Epithelial cell of prostate (primary cell): ENCODE measurements around the gene DPH3.
A peak's percentile ranks its signal among the peaks of the same experiment; 100 is the strongest.

Experiments
- DNase-seq: peaks from one replicate; pipeline ENCODE4 v3.0.0-alpha.2; 2011; ENCODE audit warnings: low read depth, low spot score
- H3K27ac ChIP-seq: fragments of 450-650 bp; 2 replicates; pipeline ENCODE4 v1.5.1; 2017; ENCODE audit warnings: mild to moderate bottlenecking

The DPH3 gene

GRCh38 chr3:16294844-16295243 lies 30.1 kb upstream of the DPH3 start:
- no peak for DNase-seq
- no peak overlapping the region for H3K27ac ChIP-seq

GRCh38 chr3:16290827-16291196 lies 26.1 kb upstream of the DPH3 start:
- no peak overlapping the region for H3K27ac ChIP-seq
- no peak for DNase-seq

GRCh38 chr3:16290007-16290826 lies 25.5 kb upstream of the DPH3 start:
- no peak overlapping the region for H3K27ac ChIP-seq
- no peak for DNase-seq

GRCh38 chr3:16289144-16289889 lies 24.6 kb upstream of the DPH3 start:
- H3K27ac ChIP-seq: no peak overlapping the region
- DNase-seq: no peak

- DNase-seq: no peak
- H3K27ac ChIP-seq: no peak overlapping the region
Measured at GRCh38 chr3:16288664-16289063, 23.9 kb upstream of the DPH3 start.

- no peak overlapping the region for H3K27ac ChIP-seq
- no peak for DNase-seq
Measured at GRCh38 chr3:16286751-16287543, 22.2 kb upstream of the DPH3 start.

GRCh38 chr3:16286161-16286560 lies 21.4 kb upstream of the DPH3 start:
- no peak for DNase-seq
- H3K27ac ChIP-seq: no peak overlapping the region

- no peak for DNase-seq
- H3K27ac ChIP-seq: no peak overlapping the region
Measured at GRCh38 chr3:16284633-16285032, 19.9 kb upstream of the DPH3 start.

GRCh38 chr3:16280671-16281070 lies 15.9 kb upstream of the DPH3 start:
- H3K27ac ChIP-seq: no peak overlapping the region
- DNase-seq: no peak

GRCh38 chr3:16279010-16279801 lies 14.5 kb upstream of the DPH3 start:
- no peak for DNase-seq
- H3K27ac ChIP-seq: no peak overlapping the region

- H3K27ac ChIP-seq: no peak overlapping the region
- no peak for DNase-seq
Measured at GRCh38 chr3:16277471-16277870, 12.7 kb upstream of the DPH3 start.

- H3K27ac ChIP-seq: no peak overlapping the region
- no peak for DNase-seq
Measured at GRCh38 chr3:16273867-16274266, 9.1 kb upstream of the DPH3 start.

GRCh38 chr3:16272588-16272987 lies 7.8 kb upstream of the DPH3 start:
- H3K27ac ChIP-seq: no peak overlapping the region
- no peak for DNase-seq

GRCh38 chr3:16270855-16271254 lies 6.1 kb upstream of the DPH3 start:
- no peak for DNase-seq
- no peak overlapping the region for H3K27ac ChIP-seq

GRCh38 chr3:16266714-16267113 lies 2.0 kb upstream of the DPH3 start:
- H3K27ac ChIP-seq: peak overlapping the region; percentile 64

GRCh38 chr3:16265455-16265786 lies 678 bp upstream of the DPH3 start:
- H3K27ac ChIP-seq: peak overlapping the region; percentile 64
- no peak for DNase-seq

More at GRCh38 chr3:16266714-16267113, 2.0 kb upstream of the DPH3 start:
- DNase-seq: no peak

- peak overlapping the region; percentile 64 for H3K27ac ChIP-seq
- DNase-seq: no peak
Measured at GRCh38 chr3:16264174-16264707, 502 bp downstream of the DPH3 start.

- no peak overlapping the region for H3K27ac ChIP-seq
- DNase-seq: no peak
Measured at GRCh38 chr3:16262174-16262573, 2.6 kb downstream of the DPH3 start.

- DNase-seq: no peak
- H3K27ac ChIP-seq: no peak overlapping the region
Measured at GRCh38 chr3:16260046-16260445, 4.7 kb downstream of the DPH3 start.

- DNase-seq: no peak
- H3K27ac ChIP-seq: no peak overlapping the region
Measured at GRCh38 chr3:16258866-16259265, 5.9 kb downstream of the DPH3 start.
